GM23248 (cell line): ENCODE data around the gene ZSWIM3. TPM values are rescaled to one million over a fixed set of nuclear protein-coding genes. Genes with fewer than 3 reads are reported as not detected.

ENCODE experiments used
- DNase-seq: peaks from one replicate; pipeline ENCODE4 v3.0.0-alpha.2; 2015
- H2AFZ ChIP-seq: fragments of 200-600 bp; sonication (generic); 2 replicates; pipeline ENCODE4 v1.6.1; 2016; ENCODE audit warnings: antibody characterized with exemption
- H3F3A ChIP-seq: fragments of 200-600 bp; sonication (generic); 2 replicates; pipeline ENCODE4 v1.6.1; 2016; ENCODE audit warnings: mild to moderate bottlenecking, antibody characterized with exemption, mixed run types; ENCODE audit not compliant: insufficient read depth
- H3K27ac ChIP-seq: fragments of 200-600 bp; sonication (generic); 2 replicates; pipeline ENCODE4 v1.5.1; 2016; ENCODE audit warnings: mild to moderate bottlenecking
- H3K27me3 ChIP-seq: fragments of 200-600 bp; sonication (generic); replicated peaks from 2 replicates; pipeline ENCODE4 v1.6.1; 2016; ENCODE audit warnings: mild to moderate bottlenecking; ENCODE audit not compliant: insufficient read depth
- H3K36me3 ChIP-seq: fragments of 200-600 bp; sonication (generic); 2 replicates; pipeline ENCODE4 v1.6.1; 2016; ENCODE audit warnings: low read depth, mild to moderate bottlenecking
- H3K4me1 ChIP-seq: fragments of 200-600 bp; sonication (generic); 2 replicates; pipeline ENCODE4 v1.6.1; 2016; ENCODE audit warnings: mild to moderate bottlenecking; ENCODE audit not compliant: insufficient read depth
- H3K4me2 ChIP-seq: fragments of 200-600 bp; sonication (generic); one replicate; pipeline ENCODE4 v1.6.1; 2016; ENCODE audit warnings: mild to moderate bottlenecking; ENCODE audit not compliant: unreplicated experiment
- H3K4me3 ChIP-seq: fragments of 200-600 bp; sonication (generic); 2 replicates; pipeline ENCODE4 v1.5.1; 2016; ENCODE audit warnings: mild to moderate bottlenecking
- H3K79me2 ChIP-seq: fragments of 200-600 bp; sonication (generic); 2 replicates; pipeline ENCODE4 v1.6.1; 2016; ENCODE audit warnings: mild to moderate bottlenecking; ENCODE audit not compliant: insufficient read depth
- H3K9ac ChIP-seq: fragments of 200-600 bp; sonication (generic); 2 replicates; pipeline ENCODE4 v1.6.1; 2016; ENCODE audit warnings: mild to moderate bottlenecking
- H3K9me2 ChIP-seq: fragments of 200-600 bp; sonication (generic); 2 replicates; pipeline ENCODE4 v1.6.1; 2016; ENCODE audit warnings: mixed run types, mild to moderate bottlenecking, moderate library complexity; ENCODE audit not compliant: insufficient read depth
- H3K9me3 ChIP-seq: fragments of 200-600 bp; sonication (generic); one replicate; pipeline ENCODE4 v1.6.1; 2017; ENCODE audit warnings: low read depth
- H4K20me1 ChIP-seq: fragments of 200-600 bp; sonication (generic); 2 replicates; pipeline ENCODE4 v1.6.0; 2016; ENCODE audit not compliant: insufficient read depth
- EZH2 ChIP-seq: fragments of 200-600 bp; sonication (generic); IDR thresholded peaks from 2 replicates; pipeline ENCODE4 v1.6.1; 2018; ENCODE audit warnings: antibody characterized with exemption, mild to moderate bottlenecking; ENCODE audit not compliant: insufficient read depth, poor library complexity, severe bottlenecking
- EZH2phosphoT487 ChIP-seq: fragments of 200-600 bp; sonication (generic); IDR thresholded peaks from 2 replicates; pipeline ENCODE4 v1.6.1; 2018; ENCODE audit warnings: antibody characterized with exemption, moderate library complexity, mild to moderate bottlenecking, low read depth; ENCODE audit not compliant: insufficient read depth
- WGBS, 2 experiments: methylation state at CpG; one replicate each; pipeline ENCODE4 v1.1.6; 2015 to 2017; ENCODE audit warnings: low lambda C conversion rate in 2 of 2, low coverage in 1 of 2; ENCODE audit errors: missing lambda C conversion rate in 2 of 2; 5-methylcytosine and 5-hydroxymethylcytosine counted together
- in situ Hi-C: fragments of 300-500 bp; cut with MboI; formaldehyde crosslinking; loops from 2 replicates; pipeline ENCODE4 v1.15.0; 2020
- polyA plus RNA-seq: library from polyadenylated mRNA; unstranded; fragments of >200 nt; fragmentation: Nextera tagmentation; extraction: Ambion mirVana; gene quantifications from 2 replicates; pipeline ENCODE4 v1.2.1, GENCODE V29; 2016
- total RNA-seq: library from RNA; depleted of rRNA; stranded (reverse); fragments of >200 nt; shearing (Covaris generic); gene quantifications from 2 replicates; pipeline ENCODE4 v1.2.3, GENCODE V29; 2014

Gene ZSWIM3
- total and polyA plus RNA-seq, 2 experiments from 2014 or later = 1.9 to 4.3 TPM

- peak within 1 kb of the TSS; percentile 63 for H3K27ac ChIP-seq
- H3K4me3 ChIP-seq = peak within 1 kb of the TSS; percentile 68
- no peaks in the 10 kb centered on the region for H3K79me2 ChIP-seq
- no peaks in the 10 kb centered on the region for H3K9me2 ChIP-seq
- in situ Hi-C loops = no loop called here
- no peaks in the 10 kb centered on the region for H3F3A ChIP-seq
- 2 to 3% methylated on average over 40 to 48 of the region's 58 CpGs for WGBS, 2 experiments
- H2AFZ ChIP-seq = peak within 1 kb of the TSS; percentile 89
- H3K27me3 ChIP-seq = no peaks in the 10 kb centered on the region
- DNase-seq = peak; percentile 78
- no peaks in the 10 kb centered on the region for H3K9me3 ChIP-seq
- H3K4me2 ChIP-seq = peak within 1 kb of the TSS; percentile 80
- peak within 1 kb of the TSS; percentile 69 for H3K9ac ChIP-seq
- TF ChIP-seq EZH2 = no peak
- TF ChIP-seq EZH2phosphoT487 = no peak
- no peaks in the 10 kb centered on the region for H4K20me1 ChIP-seq
- H3K36me3 ChIP-seq = no peaks in the 10 kb centered on the region
- peaks cover 9% of the 10 kb centered on the region for H3K4me1 ChIP-seq
These were observed 54.3 kb downstream of the ZSWIM3 start, which contains the start of gene PLTP for GRCh38 chr20:45911486-45912343. Gene PLTP (minus strand): TSS chr20:45912155. CDS start chr20:45911452, 703 bp downstream.

GRCh38 chr20:45912344-45912682 is 54.9 kb downstream of the ZSWIM3 start:
- H3K9ac ChIP-seq = peak overlapping the region; percentile 69
- H2AFZ ChIP-seq = peak overlapping the region; percentile 89
- H4K20me1 ChIP-seq = no peaks in the 10 kb centered on the region
- H3K4me3 ChIP-seq = peak overlapping the region; percentile 68
- WGBS, 2 experiments = 6 to 18% methylated on average over 4 of the region's 4 CpGs
- H3K4me1 ChIP-seq = peaks cover 9% of the 10 kb centered on the region
- in situ Hi-C loops = no loop called here
- no peak for DNase-seq
- H3K9me3 ChIP-seq = no peaks in the 10 kb centered on the region
- no peak overlapping the region for H3K27ac ChIP-seq
- no peaks in the 10 kb centered on the region for H3K9me2 ChIP-seq
- H3K4me2 ChIP-seq = peak overlapping the region; percentile 80
- peaks cover 3% of the 10 kb centered on the region; the same call in 1 of the 2 replicates for H3F3A ChIP-seq
- no peaks in the 10 kb centered on the region for H3K79me2 ChIP-seq
- no peaks in the 10 kb centered on the region for H3K36me3 ChIP-seq
- no peak for TF ChIP-seq EZH2
- no peak for TF ChIP-seq EZH2phosphoT487
- no peaks in the 10 kb centered on the region for H3K27me3 ChIP-seq

GRCh38 chr20:45913116-45913515 is 55.7 kb downstream of the ZSWIM3 start:
- no peak for TF ChIP-seq EZH2phosphoT487
- TF ChIP-seq EZH2 = no peak

DNA sequence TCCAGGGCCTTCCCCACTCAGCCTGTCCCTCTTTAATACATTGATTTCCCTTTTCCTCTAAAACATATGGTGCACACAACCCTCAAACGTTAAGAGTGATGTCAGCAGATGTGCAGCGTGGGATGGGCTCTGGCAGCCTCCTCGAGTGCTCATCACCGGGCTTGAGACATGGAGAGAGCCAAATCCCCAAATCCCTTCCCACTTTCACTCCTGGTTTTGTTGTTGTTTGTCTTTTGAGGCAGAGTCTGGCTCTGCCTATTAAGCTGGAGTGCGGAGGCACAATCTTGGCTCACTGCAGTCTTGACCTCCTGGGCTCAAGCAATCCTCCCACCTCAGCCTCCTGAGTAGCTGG is 60.4 kb downstream of the ZSWIM3 start:
- no peaks in the 10 kb centered on the region for H3K9me3 ChIP-seq
- no peak overlapping the region for H3K9ac ChIP-seq
- no peaks in the 10 kb centered on the region for H3K9me2 ChIP-seq
- no peak overlapping the region for H3K4me2 ChIP-seq
- no peaks in the 10 kb centered on the region for H3K27me3 ChIP-seq
- H3K4me1 ChIP-seq = peaks cover 6% of the 10 kb centered on the region
- peak; percentile 64 for DNase-seq
- no peaks in the 10 kb centered on the region for H4K20me1 ChIP-seq
- no peak overlapping the region for H2AFZ ChIP-seq
- WGBS, 2 experiments = 12 to 15% methylated on average over 5 of the region's 5 CpGs
- in situ Hi-C loops = no loop called here
- TF ChIP-seq EZH2phosphoT487 (no peak), EZH2 (no peak)
- no peak overlapping the region for H3K4me3 ChIP-seq
- no peaks in the 10 kb centered on the region for H3K36me3 ChIP-seq
- H3K27ac ChIP-seq = no peak overlapping the region
- no peaks in the 10 kb centered on the region for H3K79me2 ChIP-seq
- H3F3A ChIP-seq = peaks cover 5% of the 10 kb centered on the region; the same call in 1 of the 2 replicates

More at GRCh38 chr20:45913116-45913515, 55.7 kb downstream of the ZSWIM3 start:
- Histone ChIP-seq H3F3A (peaks cover 5% of the 10 kb centered on the region; the same call in 1 of the 2 replicates), H3K79me2 (no peaks in the 10 kb centered on the region), H3K4me3 (no peak overlapping the region), H3K4me2 (no peak overlapping the region), H3K27ac (no peak overlapping the region), H3K9me3 (no peaks in the 10 kb centered on the region), H4K20me1 (no peaks in the 10 kb centered on the region), H2AFZ (no peak overlapping the region), H3K27me3 (no peaks in the 10 kb centered on the region), H3K36me3 (no peaks in the 10 kb centered on the region), H3K9me2 (no peaks in the 10 kb centered on the region), H3K4me1 (peaks cover 15% of the 10 kb centered on the region), H3K9ac (no peak overlapping the region)
- in situ Hi-C loops = no loop called here
- DNase-seq = peak; percentile 54
- 46 to 54% methylated on average over 5 of the region's 5 CpGs for WGBS, 2 experiments
